ENCODE measurements around the gene DCAF5.

DNA sequence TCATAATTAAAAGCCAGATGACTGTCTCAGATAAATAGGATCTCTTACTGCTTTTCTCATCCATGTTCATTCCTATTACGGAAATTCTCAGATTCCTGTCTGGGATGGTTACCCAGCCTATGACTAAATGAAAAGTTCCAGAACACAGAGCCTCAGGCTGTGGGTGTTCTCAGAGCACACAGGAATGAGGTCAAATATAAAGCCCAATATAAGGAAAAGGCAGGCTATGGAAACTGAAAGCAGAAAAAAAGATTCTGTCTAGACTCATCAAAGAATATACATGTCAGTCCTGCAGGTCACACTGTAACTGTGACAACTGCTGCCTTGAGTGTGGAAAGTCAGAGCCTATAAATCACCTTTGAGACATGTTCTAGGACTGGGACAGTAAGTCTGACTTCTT is 64.3 kb downstream of the DCAF5 start:
- TF ChIP-seq, protein P1, sequence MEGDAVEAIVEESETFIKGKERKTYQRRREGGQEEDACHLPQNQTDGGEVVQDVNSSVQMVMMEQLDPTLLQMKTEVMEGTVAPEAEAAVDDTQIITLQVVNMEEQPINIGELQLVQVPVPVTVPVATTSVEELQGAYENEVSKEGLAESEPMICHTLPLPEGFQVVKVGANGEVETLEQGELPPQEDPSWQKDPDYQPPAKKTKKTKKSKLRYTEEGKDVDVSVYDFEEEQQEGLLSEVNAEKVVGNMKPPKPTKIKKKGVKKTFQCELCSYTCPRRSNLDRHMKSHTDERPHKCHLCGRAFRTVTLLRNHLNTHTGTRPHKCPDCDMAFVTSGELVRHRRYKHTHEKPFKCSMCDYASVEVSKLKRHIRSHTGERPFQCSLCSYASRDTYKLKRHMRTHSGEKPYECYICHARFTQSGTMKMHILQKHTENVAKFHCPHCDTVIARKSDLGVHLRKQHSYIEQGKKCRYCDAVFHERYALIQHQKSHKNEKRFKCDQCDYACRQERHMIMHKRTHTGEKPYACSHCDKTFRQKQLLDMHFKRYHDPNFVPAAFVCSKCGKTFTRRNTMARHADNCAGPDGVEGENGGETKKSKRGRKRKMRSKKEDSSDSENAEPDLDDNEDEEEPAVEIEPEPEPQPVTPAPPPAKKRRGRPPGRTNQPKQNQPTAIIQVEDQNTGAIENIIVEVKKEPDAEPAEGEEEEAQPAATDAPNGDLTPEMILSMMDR (IDR thresholded peaks at IDR 0.05; ENCODE audit: low read depth, low read length), result no peak
- no peak for TF ChIP-seq EZH2phosphoT487 (IDR thresholded peaks at IDR 0.05; ENCODE audit: low read depth)
